NCI-H1417 (cell line): ENCODE results near the gene RBM11.

Experiments
- DNase-seq, 3 experiments: peaks; one replicate each; lab custom pipeline; 2025; lab: John Stamatoyannopoulos, UW

Gene RBM11

DNA sequence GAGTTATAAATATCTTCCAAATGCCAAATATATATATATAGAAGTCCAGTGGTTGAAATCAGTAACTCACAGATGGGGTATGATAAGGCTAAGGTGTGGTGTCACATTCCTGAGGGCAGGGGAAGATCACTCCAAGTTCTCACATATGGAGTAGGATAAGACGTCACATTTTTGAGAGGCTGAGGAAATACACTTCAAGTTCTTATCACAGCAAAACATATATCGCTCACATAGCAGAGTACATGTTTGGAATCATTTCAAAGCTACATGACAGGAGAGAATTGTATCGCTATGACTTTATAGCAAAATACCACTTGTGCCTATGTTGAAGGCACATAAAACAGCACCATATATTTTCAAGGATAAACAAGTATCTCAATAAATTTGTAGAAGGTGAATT is 55.1 kb downstream of the RBM11 start:
- no peak for DNase-seq

- DNase-seq = no peak
Observed at GRCh38 chr21:14271641-14272040, 55.7 kb downstream of the RBM11 start.

GRCh38 chr21:14273736-14274538 is 58.0 kb downstream of the RBM11 start:
- no peak for DNase-seq

DNA sequence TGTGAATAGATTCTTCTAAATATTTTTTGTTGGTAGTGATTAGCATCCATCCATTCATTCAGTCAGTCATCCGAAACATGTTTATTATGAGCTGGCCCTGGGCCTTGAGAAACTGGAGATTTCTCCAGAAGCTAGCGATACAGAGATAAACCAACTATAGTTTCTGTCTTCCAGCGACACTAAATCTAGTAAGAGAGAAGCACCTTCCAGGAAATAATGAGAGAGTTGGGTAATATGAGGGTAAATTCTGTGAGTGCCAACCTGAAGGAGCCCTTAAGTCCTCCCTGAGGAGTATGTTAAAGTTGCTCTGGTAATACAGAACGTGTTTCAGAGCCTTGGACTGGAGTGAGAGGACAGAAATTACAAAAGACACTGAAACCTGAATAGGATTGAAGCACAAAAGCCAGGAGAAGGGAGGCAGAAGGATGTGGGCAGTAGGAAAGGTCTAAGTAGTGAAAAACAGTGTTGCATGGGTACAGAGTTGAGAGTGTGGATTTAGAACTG is 59.8 kb downstream of the RBM11 start:
- DNase-seq = no peak
